Activated T-cell treated with anti-CD3 and anti-CD28 coated beads, Interleukin-2, amount 50 U/mL, for 24 hours (primary cell): ENCODE data around the gene ANKS1B.

Experiments
- DNase-seq: peaks from one replicate; pipeline ENCODE4 v3.0.0-alpha.2; 2020
- H3K27ac Mint-ChIP-seq: 2 replicates; pipeline ENCODE4 v1.8.0; 2020; ENCODE audit warnings: mild to moderate bottlenecking, mixed read lengths
- H3K27me3 Mint-ChIP-seq: 2 replicates; pipeline ENCODE4 v1.8.0; 2020; ENCODE audit warnings: mixed read lengths
- H3K36me3 Mint-ChIP-seq: 2 replicates; pipeline ENCODE4 v1.8.0; 2020; ENCODE audit warnings: low read depth, mixed read lengths
- H3K4me1 Mint-ChIP-seq: 2 replicates; pipeline ENCODE4 v1.8.0; 2020; ENCODE audit warnings: low read depth, mixed read lengths
- H3K4me3 Mint-ChIP-seq: 2 replicates; pipeline ENCODE4 v1.8.0; 2020; ENCODE audit warnings: mild to moderate bottlenecking, moderate library complexity, mixed read lengths
- H3K9me3 Mint-ChIP-seq: 2 replicates; pipeline ENCODE4 v1.8.0; 2020; ENCODE audit warnings: mixed read lengths

The ANKS1B gene

GRCh38 chr12:99926511-99927169 is 58.1 kb downstream of the ANKS1B start:
- no peaks in the 10 kb centered on the region for H3K36me3 Mint-ChIP-seq
- no peak overlapping the region for H3K4me3 Mint-ChIP-seq
- H3K9me3 Mint-ChIP-seq = peaks cover 3% of the 10 kb centered on the region
- no peak for DNase-seq
- no peaks in the 10 kb centered on the region for H3K27me3 Mint-ChIP-seq
- no peaks in the 10 kb centered on the region for H3K4me1 Mint-ChIP-seq
- no peak overlapping the region for H3K27ac Mint-ChIP-seq

GRCh38 chr12:99920353-99920960 is 64.3 kb downstream of the ANKS1B start:
- no peaks in the 10 kb centered on the region for H3K27me3 Mint-ChIP-seq
- DNase-seq = no peak
- no peak overlapping the region for H3K27ac Mint-ChIP-seq
- H3K9me3 Mint-ChIP-seq = peaks cover 3% of the 10 kb centered on the region
- no peaks in the 10 kb centered on the region for H3K36me3 Mint-ChIP-seq
- H3K4me1 Mint-ChIP-seq = no peaks in the 10 kb centered on the region
- H3K4me3 Mint-ChIP-seq = no peak overlapping the region

- Mint-ChIP-seq H3K36me3 (no peaks in the 10 kb centered on the region), H3K27me3 (no peaks in the 10 kb centered on the region), H3K27ac (no peak overlapping the region), H3K4me3 (no peak overlapping the region), H3K4me1 (no peaks in the 10 kb centered on the region), H3K9me3 (no peaks in the 10 kb centered on the region)
- DNase-seq = no peak
Observed at GRCh38 chr12:99917711-99918402, 66.9 kb downstream of the ANKS1B start.

- DNase-seq = no peak
- Mint-ChIP-seq H3K9me3 (no peaks in the 10 kb centered on the region), H3K4me1 (no peaks in the 10 kb centered on the region), H3K27ac (no peak overlapping the region), H3K27me3 (no peaks in the 10 kb centered on the region), H3K36me3 (no peaks in the 10 kb centered on the region), H3K4me3 (no peak overlapping the region)
Observed at GRCh38 chr12:99916555-99916954, 68.2 kb downstream of the ANKS1B start.

GRCh38 chr12:99915251-99916082 is 69.3 kb downstream of the ANKS1B start:
- Mint-ChIP-seq H3K27me3 (no peaks in the 10 kb centered on the region), H3K27ac (no peak overlapping the region), H3K4me1 (no peaks in the 10 kb centered on the region), H3K9me3 (no peaks in the 10 kb centered on the region), H3K36me3 (no peaks in the 10 kb centered on the region), H3K4me3 (no peak overlapping the region)
- no peak for DNase-seq

- H3K27me3 Mint-ChIP-seq = no peaks in the 10 kb centered on the region
- no peak overlapping the region for H3K27ac Mint-ChIP-seq
- no peak for DNase-seq
- H3K9me3 Mint-ChIP-seq = no peaks in the 10 kb centered on the region
- no peaks in the 10 kb centered on the region for H3K36me3 Mint-ChIP-seq
- no peaks in the 10 kb centered on the region for H3K4me1 Mint-ChIP-seq
- no peak overlapping the region for H3K4me3 Mint-ChIP-seq
Observed at GRCh38 chr12:99914206-99914605, 70.5 kb downstream of the ANKS1B start.

GRCh38 chr12:99911967-99912366 is 72.8 kb downstream of the ANKS1B start:
- no peak overlapping the region for H3K4me3 Mint-ChIP-seq
- no peak overlapping the region for H3K27ac Mint-ChIP-seq
- H3K27me3 Mint-ChIP-seq = no peaks in the 10 kb centered on the region
- no peaks in the 10 kb centered on the region for H3K36me3 Mint-ChIP-seq
- no peaks in the 10 kb centered on the region for H3K9me3 Mint-ChIP-seq
- no peaks in the 10 kb centered on the region for H3K4me1 Mint-ChIP-seq
- no peak for DNase-seq

GRCh38 chr12:99911081-99911480 is 73.7 kb downstream of the ANKS1B start:
- no peaks in the 10 kb centered on the region for H3K4me1 Mint-ChIP-seq
- DNase-seq = no peak
- no peaks in the 10 kb centered on the region for H3K9me3 Mint-ChIP-seq
- H3K27ac Mint-ChIP-seq = no peak overlapping the region
- no peak overlapping the region for H3K4me3 Mint-ChIP-seq
- H3K27me3 Mint-ChIP-seq = no peaks in the 10 kb centered on the region
- no peaks in the 10 kb centered on the region for H3K36me3 Mint-ChIP-seq

- H3K27ac Mint-ChIP-seq = no peak overlapping the region
- no peaks in the 10 kb centered on the region for H3K27me3 Mint-ChIP-seq
- no peak overlapping the region for H3K4me3 Mint-ChIP-seq
- no peak for DNase-seq
- H3K36me3 Mint-ChIP-seq = no peaks in the 10 kb centered on the region
- no peaks in the 10 kb centered on the region for H3K9me3 Mint-ChIP-seq
- H3K4me1 Mint-ChIP-seq = no peaks in the 10 kb centered on the region
Observed at GRCh38 chr12:99910342-99910741, 74.4 kb downstream of the ANKS1B start.

GRCh38 chr12:99906786-99907579 is 77.8 kb downstream of the ANKS1B start:
- Mint-ChIP-seq H3K27ac (no peak overlapping the region), H3K4me3 (no peak overlapping the region), H3K9me3 (no peaks in the 10 kb centered on the region), H3K27me3 (no peaks in the 10 kb centered on the region), H3K36me3 (no peaks in the 10 kb centered on the region), H3K4me1 (no peaks in the 10 kb centered on the region)
- DNase-seq = no peak

GRCh38 chr12:99901181-99901580 is 83.6 kb downstream of the ANKS1B start:
- Mint-ChIP-seq H3K36me3 (no peaks in the 10 kb centered on the region), H3K4me3 (no peak overlapping the region), H3K27ac (no peak overlapping the region), H3K9me3 (no peaks in the 10 kb centered on the region), H3K4me1 (no peaks in the 10 kb centered on the region), H3K27me3 (no peaks in the 10 kb centered on the region)
- DNase-seq = no peak

- no peaks in the 10 kb centered on the region for H3K4me1 Mint-ChIP-seq
- H3K27me3 Mint-ChIP-seq = no peaks in the 10 kb centered on the region
- H3K4me3 Mint-ChIP-seq = no peak overlapping the region
- no peaks in the 10 kb centered on the region for H3K36me3 Mint-ChIP-seq
- peaks cover 4% of the 10 kb centered on the region for H3K9me3 Mint-ChIP-seq
- H3K27ac Mint-ChIP-seq = no peak overlapping the region
- no peak for DNase-seq
Observed at GRCh38 chr12:99898645-99899044, 86.1 kb downstream of the ANKS1B start.

- no peak for DNase-seq
- no peaks in the 10 kb centered on the region for H3K4me1 Mint-ChIP-seq
- H3K4me3 Mint-ChIP-seq = no peak overlapping the region
- no peaks in the 10 kb centered on the region for H3K27me3 Mint-ChIP-seq
- no peak overlapping the region for H3K27ac Mint-ChIP-seq
- H3K36me3 Mint-ChIP-seq = no peaks in the 10 kb centered on the region
- H3K9me3 Mint-ChIP-seq = peaks cover 3% of the 10 kb centered on the region
Observed at GRCh38 chr12:99879439-99879838, 105.3 kb downstream of the ANKS1B start.

- Mint-ChIP-seq H3K36me3 (no peaks in the 10 kb centered on the region), H3K4me1 (no peaks in the 10 kb centered on the region), H3K4me3 (no peak overlapping the region), H3K27me3 (no peaks in the 10 kb centered on the region), H3K9me3 (peaks cover 7% of the 10 kb centered on the region), H3K27ac (no peak overlapping the region)
- DNase-seq = no peak
Observed at GRCh38 chr12:99875081-99875480, 109.7 kb downstream of the ANKS1B start.
